Retinal pigment epithelial cell (primary cell): ENCODE measurements around the gene EHD1.

Experiments used
- DNase-seq: peaks from one replicate; pipeline ENCODE4 v3.0.0-alpha.2; 2010; ENCODE audit warnings: low read depth
- H3K4me3 ChIP-seq: 2 replicates; pipeline ENCODE4 v1.5.1; 2011; ENCODE audit warnings: mild to moderate bottlenecking, low read length, control low read depth, moderate library complexity
- CTCF ChIP-seq: conservative IDR thresholded peaks from 2 replicates; pipeline ENCODE4 v1.5.1; 2011; ENCODE audit warnings: low read depth, low read length, control low read depth, inconsistent platforms

Gene EHD1

GRCh38 chr11:64857485-64857884 is 20.9 kb downstream of the EHD1 start:
- no peak overlapping the region for H3K4me3 ChIP-seq
- no peak for TF ChIP-seq CTCF
- DNase-seq: no peak

GRCh38 chr11:64856382-64857227 is 21.8 kb downstream of the EHD1 start:
- TF ChIP-seq CTCF: no peak
- H3K4me3 ChIP-seq: no peak overlapping the region
- no peak for DNase-seq

GRCh38 chr11:64855596-64856304 is 22.7 kb downstream of the EHD1 start:
- no peak for DNase-seq
- H3K4me3 ChIP-seq: no peak overlapping the region
- TF ChIP-seq CTCF: no peak

GRCh38 chr11:64854534-64855502 is 23.6 kb downstream of the EHD1 start:
- DNase-seq: peak; percentile 75

GRCh38 chr11:64854157-64854533 is 24.3 kb downstream of the EHD1 start:
- no peak for TF ChIP-seq CTCF
- no peak overlapping the region for H3K4me3 ChIP-seq
- no peak for DNase-seq

More at GRCh38 chr11:64854534-64855502, 23.6 kb downstream of the EHD1 start:
- H3K4me3 ChIP-seq: no peak overlapping the region
- TF ChIP-seq CTCF: no peak

GRCh38 chr11:64853709-64854108 is 24.7 kb downstream of the EHD1 start:
- no peak overlapping the region for H3K4me3 ChIP-seq
- TF ChIP-seq CTCF: no peak
- DNase-seq: no peak
